ENCODE data around the gene TYW3.

Gene TYW3

DNA sequence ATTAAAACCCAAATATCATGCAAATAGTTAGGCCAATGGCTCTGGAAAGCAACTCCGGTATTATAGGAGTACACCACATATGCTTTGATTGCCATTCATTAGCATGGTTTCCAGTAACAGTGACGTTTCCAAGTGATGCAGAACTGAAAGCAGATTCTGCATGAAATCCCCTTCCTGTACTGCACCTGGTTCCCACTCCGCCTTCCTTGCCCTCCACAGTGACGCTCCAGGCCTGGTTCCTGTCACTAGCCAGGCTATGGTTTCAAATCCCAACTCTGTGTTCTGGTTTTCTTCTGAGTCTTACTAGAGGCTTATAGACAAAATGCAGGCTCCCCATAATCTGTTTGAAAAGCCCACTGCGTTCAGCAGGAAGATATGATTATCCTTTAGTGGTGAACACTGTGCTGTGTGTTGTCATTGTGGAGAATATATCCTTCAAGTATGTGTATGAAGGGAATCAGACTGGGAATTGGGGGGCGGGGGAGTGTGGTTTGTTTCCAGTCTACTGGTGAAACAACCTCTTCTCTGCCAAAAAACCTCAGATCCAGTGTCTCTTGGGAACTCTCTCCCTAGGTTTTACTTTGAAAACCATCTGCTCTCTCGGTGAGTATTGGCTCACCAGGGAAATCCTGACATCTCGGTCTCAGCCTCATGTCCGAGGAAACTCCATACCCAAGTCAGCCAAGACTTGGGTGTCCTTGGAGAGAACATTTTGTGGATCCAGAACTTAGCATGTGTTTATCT is 78.7 kb downstream of the TYW3 start:
- H3K4me1 Mint-ChIP-seq (ENCODE audit: low read depth): no peaks in the 10 kb centered on the region

DNA sequence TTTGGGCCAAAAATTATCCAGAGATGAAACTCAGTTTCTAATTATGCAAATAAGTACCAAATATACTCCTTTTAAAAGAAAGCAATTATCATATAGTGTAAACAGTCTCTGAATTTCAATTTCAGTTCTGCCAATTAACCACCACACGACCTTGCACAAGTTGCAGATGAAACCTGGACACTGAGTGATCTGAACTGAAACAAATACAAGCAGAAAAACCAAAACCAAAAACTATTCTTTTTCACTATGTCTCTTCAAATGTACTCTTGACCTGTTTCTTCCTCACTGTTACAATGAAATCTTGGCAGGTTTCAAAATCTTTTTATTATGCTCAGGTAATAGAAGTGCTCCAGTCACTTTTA is 79.2 kb downstream of the TYW3 start:
- no peaks in the 10 kb centered on the region for H3K4me1 Mint-ChIP-seq (ENCODE audit: low read depth)

More for the DNA sequence above, 78.7 kb downstream of the TYW3 start:
- Mint-ChIP-seq H3K9me3 (ENCODE audit: low read depth) (no peaks in the 10 kb centered on the region), H3K4me3 (no peak overlapping the region), H3K36me3 (no peaks in the 10 kb centered on the region), H3K27ac (no peak overlapping the region), H3K27me3 (peaks cover 2% of the 10 kb centered on the region)

More for the DNA sequence above, 79.2 kb downstream of the TYW3 start:
- H3K36me3 Mint-ChIP-seq: no peaks in the 10 kb centered on the region
- no peak overlapping the region for H3K27ac Mint-ChIP-seq
- no peaks in the 10 kb centered on the region for H3K9me3 Mint-ChIP-seq (ENCODE audit: low read depth)
- peaks cover 1% of the 10 kb centered on the region for H3K27me3 Mint-ChIP-seq
- H3K4me3 Mint-ChIP-seq: no peak overlapping the region

Data from activated naive CD8-positive, alpha-beta T cell (primary cell).